ENCODE results near the gene ARID5B. TPM values are rescaled to one million over a fixed set of nuclear protein-coding genes. Genes with fewer than 3 reads are reported as not detected.
"Not testable (repeated sequence)": the region's sequence is repeated elsewhere in the genome, so short reads cannot be mapped to it uniquely, and the experiment has no call there.

ARID5B gene
- total and polyA plus RNA-seq, 2 donors: 11.3 to 18.6 TPM

- Histone ChIP-seq H3K36me3 (ENCODE audit: control insufficient read depth in 2 of 2, insufficient read depth in 2 of 2, low read length in 1 of 2) (peaks cover 4 to 20% of the 10 kb centered on the region in 2 donors), H3K27ac (ENCODE audit: low read depth in 1 of 2, low read length in 1 of 2) (no peak overlapping the region), H3K27me3 (ENCODE audit: control insufficient read depth in 2 of 2, insufficient read depth in 1 of 2, low read length in 1 of 2) (no peaks in the 10 kb centered on the region), H3K9me3 (ENCODE audit: control insufficient read depth in 2 of 2, insufficient read depth in 1 of 2, low read length in 1 of 2) (no peaks in the 10 kb centered on the region), H3K4me3 (ENCODE audit: low read length in 2 of 2) (no peak overlapping the region), H3K4me1 (ENCODE audit: control insufficient read depth in 2 of 2, insufficient read depth in 2 of 2, low read length in 2 of 2) (no peaks in the 10 kb centered on the region)
- DNase-seq (ENCODE audit: low read depth in 6 of 9, low spot score in 9 of 9): no peak
- 95% methylated on average over 5 of the region's 5 CpGs for WGBS
These were observed 72.4 kb downstream of the ARID5B start for GRCh38 chr10:61973906-61974305.

DNA sequence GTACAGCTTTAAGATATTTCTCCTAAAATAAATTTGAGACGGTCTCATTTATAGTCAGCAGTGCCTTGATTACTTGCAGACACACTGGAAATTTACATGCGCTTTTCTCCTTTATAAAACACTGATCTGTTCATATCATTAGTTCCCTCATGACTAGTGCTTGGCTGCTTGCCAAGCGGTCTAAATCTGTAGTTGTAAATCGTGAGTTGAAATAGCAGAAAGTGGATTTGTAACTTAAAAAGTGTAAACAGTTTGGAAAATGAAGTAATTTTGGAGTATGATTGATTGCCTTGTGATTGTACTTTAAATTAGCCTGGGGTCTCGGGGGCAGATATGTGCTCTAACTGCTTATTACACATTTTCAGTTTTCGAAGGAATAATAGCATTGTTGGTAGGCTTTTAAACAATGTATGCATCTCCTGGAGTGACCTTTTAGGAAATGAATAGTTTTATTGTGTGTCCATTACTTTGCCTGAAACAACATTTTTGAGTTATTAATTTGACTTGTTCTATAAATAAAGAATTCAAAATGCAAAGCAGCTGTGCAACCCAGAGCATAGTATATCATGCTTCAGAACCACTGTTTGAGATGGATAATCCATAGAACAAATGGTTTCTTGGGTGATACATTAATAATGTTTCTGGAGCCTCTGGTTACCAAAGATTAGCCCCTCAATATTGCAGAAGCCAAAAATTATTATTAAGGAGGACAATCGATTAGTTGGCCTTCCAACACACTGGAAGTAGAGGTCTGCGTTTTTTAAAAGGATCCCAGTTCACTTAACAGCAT, 73.3 kb downstream of the ARID5B start:
- Histone ChIP-seq H3K27ac (ENCODE audit: low read depth in 1 of 2, low read length in 1 of 2) (peak overlapping the region; percentile 25 to 61), H3K9me3 (ENCODE audit: control insufficient read depth in 2 of 2, insufficient read depth in 1 of 2, low read length in 1 of 2) (no peaks in the 10 kb centered on the region), H3K4me3 (ENCODE audit: low read length in 2 of 2) (no peak overlapping the region), H3K27me3 (ENCODE audit: control insufficient read depth in 2 of 2, insufficient read depth in 1 of 2, low read length in 1 of 2) (no peaks in the 10 kb centered on the region), H3K4me1 (ENCODE audit: control insufficient read depth in 2 of 2, insufficient read depth in 2 of 2, low read length in 2 of 2) (no peaks in the 10 kb centered on the region), H3K36me3 (ENCODE audit: control insufficient read depth in 2 of 2, insufficient read depth in 2 of 2, low read length in 1 of 2) (peaks cover 4 to 18% of the 10 kb centered on the region in 2 donors)
- no peak for DNase-seq (ENCODE audit: low read depth in 6 of 9, low spot score in 9 of 9)
- 89% methylated on average over 8 of the region's 8 CpGs for WGBS

- Histone ChIP-seq H3K27me3 (ENCODE audit: control insufficient read depth in 2 of 2, insufficient read depth in 1 of 2, low read length in 1 of 2) (no peaks in the 10 kb centered on the region), H3K4me1 (ENCODE audit: control insufficient read depth in 2 of 2, insufficient read depth in 2 of 2, low read length in 2 of 2) (no peaks in the 10 kb centered on the region), H3K27ac (ENCODE audit: low read depth in 1 of 2, low read length in 1 of 2) (peak overlapping the region; percentile 25 to 61), H3K4me3 (ENCODE audit: low read length in 2 of 2) (no peak overlapping the region), H3K9me3 (ENCODE audit: control insufficient read depth in 2 of 2, insufficient read depth in 1 of 2, low read length in 1 of 2) (no peaks in the 10 kb centered on the region), H3K36me3 (ENCODE audit: control insufficient read depth in 2 of 2, insufficient read depth in 2 of 2, low read length in 1 of 2) (peaks cover 4 to 18% of the 10 kb centered on the region in 2 donors)
- WGBS: 88% methylated on average over 2 of the region's 2 CpGs
- no peak for DNase-seq (ENCODE audit: low read depth in 6 of 9, low spot score in 9 of 9)
These were observed 74.0 kb downstream of the ARID5B start for GRCh38 chr10:61975391-61975932.

- H3K4me1 ChIP-seq (ENCODE audit: control insufficient read depth in 2 of 2, insufficient read depth in 2 of 2, low read length in 2 of 2); H3K4me3 ChIP-seq (ENCODE audit: low read length in 2 of 2); H3K9me3 ChIP-seq (ENCODE audit: control insufficient read depth in 2 of 2, insufficient read depth in 1 of 2, low read length in 1 of 2); H3K27ac ChIP-seq (ENCODE audit: low read depth in 1 of 2, low read length in 1 of 2); H3K27me3 ChIP-seq (ENCODE audit: control insufficient read depth in 2 of 2, insufficient read depth in 1 of 2, low read length in 1 of 2); DNase-seq (ENCODE audit: low read depth in 6 of 9, low spot score in 9 of 9): not testable (repeated sequence)
- WGBS: 97% methylated on average over 3 of the region's 3 CpGs
- peaks cover 4 to 24% of the 10 kb centered on the region in 2 donors for H3K36me3 ChIP-seq (ENCODE audit: control insufficient read depth in 2 of 2, insufficient read depth in 2 of 2, low read length in 1 of 2)
These were observed 75.6 kb downstream of the ARID5B start for GRCh38 chr10:61976951-61977721.

DNA sequence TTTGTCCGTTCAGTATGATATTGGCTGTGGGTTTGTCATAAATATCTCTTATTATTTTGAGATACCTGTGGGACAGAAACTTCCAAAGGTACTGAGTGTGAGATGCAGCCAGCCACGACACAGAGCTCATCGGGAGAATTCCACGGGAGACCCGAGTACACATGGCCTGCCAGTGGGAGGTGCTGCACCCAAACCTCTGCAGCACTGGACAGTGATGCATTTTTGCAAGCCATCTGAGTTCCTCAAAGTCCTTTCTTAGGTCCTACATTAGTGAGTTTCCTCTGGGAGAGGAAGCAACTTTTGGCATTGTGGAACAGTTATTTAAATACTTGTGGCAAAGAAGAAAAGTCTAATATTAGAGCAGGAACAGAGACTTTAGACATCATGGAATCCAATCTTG, 77.5 kb downstream of the ARID5B start:
- no peak overlapping the region for H3K27ac ChIP-seq (ENCODE audit: low read depth in 1 of 2, low read length in 1 of 2)
- WGBS: 82% methylated on average over 5 of the region's 5 CpGs
- no peak overlapping the region for H3K4me3 ChIP-seq (ENCODE audit: low read length in 2 of 2)
- no peaks in the 10 kb centered on the region for H3K27me3 ChIP-seq (ENCODE audit: control insufficient read depth in 2 of 2, insufficient read depth in 1 of 2, low read length in 1 of 2)
- peaks cover 0 to 3% of the 10 kb centered on the region in 2 donors for H3K4me1 ChIP-seq (ENCODE audit: control insufficient read depth in 2 of 2, insufficient read depth in 2 of 2, low read length in 2 of 2)
- DNase-seq (ENCODE audit: low read depth in 6 of 9, low spot score in 9 of 9): no peak
- H3K9me3 ChIP-seq (ENCODE audit: control insufficient read depth in 2 of 2, insufficient read depth in 1 of 2, low read length in 1 of 2): no peaks in the 10 kb centered on the region
- H3K36me3 ChIP-seq (ENCODE audit: control insufficient read depth in 2 of 2, insufficient read depth in 2 of 2, low read length in 1 of 2): peaks cover 4 to 22% of the 10 kb centered on the region in 2 donors

DNA sequence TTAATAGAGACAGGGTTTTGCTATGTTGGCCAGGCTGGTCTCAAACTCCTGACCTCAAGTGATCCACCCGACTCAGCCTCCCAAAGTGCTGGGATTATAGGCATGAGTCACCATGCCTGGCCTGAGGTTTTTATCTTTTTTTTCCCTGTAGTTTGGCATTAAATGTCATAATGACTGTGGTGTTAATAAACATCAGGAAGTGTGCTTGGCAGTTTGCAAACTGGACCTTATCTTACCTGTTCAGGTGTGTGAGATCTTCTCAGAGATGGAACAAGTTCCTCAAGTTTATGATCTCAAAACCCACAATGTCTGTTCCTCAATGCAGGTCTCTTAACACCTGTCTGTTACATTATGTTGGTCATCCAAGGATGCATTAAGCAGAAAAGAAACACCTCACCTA, 80.0 kb downstream of the ARID5B start:
- Histone ChIP-seq H3K4me3 (ENCODE audit: low read length in 2 of 2) (no peak overlapping the region), H3K27me3 (ENCODE audit: control insufficient read depth in 2 of 2, insufficient read depth in 1 of 2, low read length in 1 of 2) (no peaks in the 10 kb centered on the region), H3K4me1 (ENCODE audit: control insufficient read depth in 2 of 2, insufficient read depth in 2 of 2, low read length in 2 of 2) (peaks cover 0 to 3% of the 10 kb centered on the region in 2 donors), H3K27ac (ENCODE audit: low read depth in 1 of 2, low read length in 1 of 2) (no peak overlapping the region), H3K9me3 (ENCODE audit: control insufficient read depth in 2 of 2, insufficient read depth in 1 of 2, low read length in 1 of 2) (no peaks in the 10 kb centered on the region), H3K36me3 (ENCODE audit: control insufficient read depth in 2 of 2, insufficient read depth in 2 of 2, low read length in 1 of 2) (peaks cover 2 to 27% of the 10 kb centered on the region in 2 donors)
- 97% methylated on average over 1 of the region's 1 CpG for WGBS
- DNase-seq (ENCODE audit: low read depth in 6 of 9, low spot score in 9 of 9): no peak

DNA sequence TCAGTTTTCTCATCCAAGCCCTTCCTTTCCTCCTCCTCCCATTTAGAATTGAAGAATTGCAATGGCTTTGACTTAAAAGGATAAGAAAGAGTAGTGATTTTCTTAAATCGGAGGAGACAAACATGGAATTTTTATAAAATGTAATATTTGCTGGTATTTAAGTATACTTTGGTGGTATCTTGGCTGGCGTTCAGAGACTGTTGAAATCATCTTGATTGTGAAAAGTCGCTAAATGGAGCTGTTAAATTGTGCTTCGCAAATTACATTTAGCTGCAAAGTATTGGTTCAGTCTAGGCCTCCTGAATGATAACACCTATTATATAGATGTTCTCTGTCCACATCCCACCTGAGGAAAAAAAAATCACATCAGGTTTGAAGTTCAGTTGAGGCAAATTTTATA, 81.8 kb downstream of the ARID5B start:
- DNase-seq (ENCODE audit: low read depth in 6 of 9, low spot score in 9 of 9): no peak

GRCh38 chr10:61984803-61985418, 83.4 kb downstream of the ARID5B start:
- Histone ChIP-seq H3K9me3 (ENCODE audit: control insufficient read depth in 2 of 2, insufficient read depth in 1 of 2, low read length in 1 of 2) (no peaks in the 10 kb centered on the region), H3K27ac (ENCODE audit: low read depth in 1 of 2, low read length in 1 of 2) (no peak overlapping the region), H3K4me3 (ENCODE audit: low read length in 2 of 2) (no peak overlapping the region), H3K36me3 (ENCODE audit: control insufficient read depth in 2 of 2, insufficient read depth in 2 of 2, low read length in 1 of 2) (peaks cover 0 to 29% of the 10 kb centered on the region in 2 donors), H3K4me1 (ENCODE audit: control insufficient read depth in 2 of 2, insufficient read depth in 2 of 2, low read length in 2 of 2) (peaks cover 7 to 8% of the 10 kb centered on the region in 2 donors), H3K27me3 (ENCODE audit: control insufficient read depth in 2 of 2, insufficient read depth in 1 of 2, low read length in 1 of 2) (no peaks in the 10 kb centered on the region)
- WGBS: 96% methylated on average over 3 of the region's 3 CpGs
- DNase-seq (ENCODE audit: low read depth in 6 of 9, low spot score in 9 of 9): no peak

More for the DNA sequence above, 81.8 kb downstream of the ARID5B start:
- 99% methylated on average over 4 of the region's 4 CpGs for WGBS
- Histone ChIP-seq H3K27ac (ENCODE audit: low read depth in 1 of 2, low read length in 1 of 2) (no peak overlapping the region), H3K27me3 (ENCODE audit: control insufficient read depth in 2 of 2, insufficient read depth in 1 of 2, low read length in 1 of 2) (no peaks in the 10 kb centered on the region), H3K36me3 (ENCODE audit: control insufficient read depth in 2 of 2, insufficient read depth in 2 of 2, low read length in 1 of 2) (peaks cover 0 to 33% of the 10 kb centered on the region in 2 donors), H3K4me1 (ENCODE audit: control insufficient read depth in 2 of 2, insufficient read depth in 2 of 2, low read length in 2 of 2) (peaks cover 6 to 8% of the 10 kb centered on the region in 2 donors), H3K9me3 (ENCODE audit: control insufficient read depth in 2 of 2, insufficient read depth in 1 of 2, low read length in 1 of 2) (no peaks in the 10 kb centered on the region), H3K4me3 (ENCODE audit: low read length in 2 of 2) (no peak overlapping the region)

All from thymus (tissue), 11 donors.